ENCODE data around the gene GPI. TPM values are rescaled to one million over a fixed set of nuclear protein-coding genes. Genes with fewer than 3 reads are reported as not detected.
A peak's percentile ranks its signal among the peaks of the same experiment; 100 is the strongest.

The GPI gene
- total and polyA plus RNA-seq, 2 experiments from 2014 or later, result 196 to 299 TPM

DNA sequence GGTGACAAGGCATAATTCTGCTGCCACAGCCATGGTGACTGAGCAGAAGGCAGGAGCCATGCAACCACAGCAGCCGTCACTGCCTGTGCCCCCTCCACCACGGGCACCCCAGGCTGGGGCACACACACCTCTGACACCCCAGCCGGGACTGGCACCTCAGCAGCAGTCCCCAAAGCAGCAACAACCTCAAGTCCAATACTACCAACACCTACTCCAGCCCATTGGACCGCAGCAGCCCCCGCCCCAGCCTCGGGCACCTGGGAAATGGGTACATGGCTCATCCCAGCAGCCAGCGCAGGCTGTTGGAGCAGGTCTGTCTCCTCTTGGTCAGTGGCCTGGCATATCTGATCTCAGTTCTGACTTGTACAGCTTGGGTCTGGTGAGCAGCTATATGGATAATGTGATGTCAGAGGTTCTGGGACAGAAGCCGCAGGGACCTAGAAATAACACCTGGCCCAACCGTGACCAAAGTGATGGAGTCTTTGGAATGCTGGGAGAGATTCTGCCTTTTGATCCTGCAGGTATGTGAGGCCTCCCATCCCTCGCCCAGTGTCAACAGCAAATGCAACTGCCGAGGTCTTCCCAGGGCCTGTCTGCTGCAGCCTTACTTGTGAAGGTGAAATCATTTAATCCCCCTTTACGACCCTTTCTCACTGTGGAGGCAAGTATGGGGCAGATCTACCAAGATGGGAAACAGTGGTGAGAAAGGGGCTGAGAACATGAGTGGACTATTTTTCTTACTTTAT is 22.9 kb upstream of the GPI start:
- DNase-seq, result no peak
- Histone ChIP-seq H3K9ac (no peak overlapping the region), H3K27me3 (replicated peaks; ENCODE audit: insufficient read depth) (no peaks in the 10 kb centered on the region), H3K27ac (no peak overlapping the region), H3K4me2 (ENCODE audit: unreplicated experiment) (no peak overlapping the region), H4K20me1 (ENCODE audit: insufficient read depth) (no peaks in the 10 kb centered on the region), H2AFZ (no peak overlapping the region), H3K36me3 (ENCODE audit: low read depth) (peaks cover 30% of the 10 kb centered on the region), H3K4me1 (ENCODE audit: insufficient read depth) (no peaks in the 10 kb centered on the region), H3K9me2 (ENCODE audit: insufficient read depth) (no peaks in the 10 kb centered on the region), H3K79me2 (ENCODE audit: insufficient read depth) (no peaks in the 10 kb centered on the region), H3K9me3 (ENCODE audit: low read depth) (no peaks in the 10 kb centered on the region), H3F3A (ENCODE audit: insufficient read depth) (no peaks in the 10 kb centered on the region), H3K4me3 (no peak overlapping the region)
- 86 to 88% methylated on average over 12 of the region's 12 CpGs for WGBS, 2 experiments (ENCODE audit: low coverage in 1 of 2, low lambda C conversion rate in 2 of 2, missing lambda C conversion rate in 2 of 2)
- TF ChIP-seq EZH2phosphoT487 (IDR thresholded peaks at IDR 0.05; ENCODE audit: insufficient read depth, low read depth), result no peak
- TF ChIP-seq EZH2 (IDR thresholded peaks at IDR 0.05; ENCODE audit: insufficient read depth, poor library complexity, severe bottlenecking), result no peak
- in situ Hi-C loops (cut with MboI), result loop anchor here (25.0 kb wide), 1 partner anchor 555 kb away; the partner anchor contains the start of gene KCTD15

DNA sequence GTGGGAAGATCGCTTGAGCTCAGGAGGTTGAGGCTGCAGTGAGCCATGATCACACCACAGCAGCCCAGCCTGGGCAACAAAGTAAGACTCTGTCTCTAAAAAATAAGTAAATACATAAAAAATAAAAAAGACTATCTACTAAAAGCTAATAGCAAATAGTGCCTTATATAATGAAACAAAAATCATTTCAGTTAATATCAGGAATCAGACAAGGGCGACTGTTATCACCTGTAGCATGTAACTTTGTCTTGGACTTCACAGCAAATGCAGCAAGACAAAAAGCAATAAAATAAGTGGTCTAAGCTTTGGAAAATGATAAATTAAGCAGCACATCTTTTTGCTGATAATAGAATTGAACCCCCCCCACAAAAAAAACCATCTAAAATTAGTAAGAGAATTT is 21.2 kb upstream of the GPI start:
- DNase-seq, result no peak
- no peaks in the 10 kb centered on the region for H4K20me1 ChIP-seq (ENCODE audit: insufficient read depth)
- in situ Hi-C loops (cut with MboI), result loop anchor here (25.0 kb wide), 1 partner anchor 556 kb away; the partner anchor contains the start of gene KCTD15
- TF ChIP-seq EZH2 (IDR thresholded peaks at IDR 0.05; ENCODE audit: insufficient read depth, poor library complexity, severe bottlenecking), result no peak
- TF ChIP-seq EZH2phosphoT487 (IDR thresholded peaks at IDR 0.05; ENCODE audit: insufficient read depth, low read depth), result no peak
- no peak overlapping the region for H3K9ac ChIP-seq
- H3K36me3 ChIP-seq (ENCODE audit: low read depth), result peaks cover 26% of the 10 kb centered on the region
- no peaks in the 10 kb centered on the region for H3K27me3 ChIP-seq (replicated peaks; ENCODE audit: insufficient read depth)
- no peaks in the 10 kb centered on the region for H3K79me2 ChIP-seq (ENCODE audit: insufficient read depth)
- no peak overlapping the region for H2AFZ ChIP-seq
- 99 to 100% methylated on average over 2 of the region's 2 CpGs for WGBS, 2 experiments (ENCODE audit: low coverage in 1 of 2, low lambda C conversion rate in 2 of 2, missing lambda C conversion rate in 2 of 2)
- H3K4me1 ChIP-seq (ENCODE audit: insufficient read depth), result no peaks in the 10 kb centered on the region
- H3F3A ChIP-seq (ENCODE audit: insufficient read depth), result no peaks in the 10 kb centered on the region
- H3K9me3 ChIP-seq (ENCODE audit: low read depth), result no peaks in the 10 kb centered on the region
- no peak overlapping the region for H3K27ac ChIP-seq
- no peak overlapping the region for H3K4me2 ChIP-seq (ENCODE audit: unreplicated experiment)
- H3K4me3 ChIP-seq, result no peak overlapping the region
- H3K9me2 ChIP-seq (ENCODE audit: insufficient read depth), result no peaks in the 10 kb centered on the region

DNA sequence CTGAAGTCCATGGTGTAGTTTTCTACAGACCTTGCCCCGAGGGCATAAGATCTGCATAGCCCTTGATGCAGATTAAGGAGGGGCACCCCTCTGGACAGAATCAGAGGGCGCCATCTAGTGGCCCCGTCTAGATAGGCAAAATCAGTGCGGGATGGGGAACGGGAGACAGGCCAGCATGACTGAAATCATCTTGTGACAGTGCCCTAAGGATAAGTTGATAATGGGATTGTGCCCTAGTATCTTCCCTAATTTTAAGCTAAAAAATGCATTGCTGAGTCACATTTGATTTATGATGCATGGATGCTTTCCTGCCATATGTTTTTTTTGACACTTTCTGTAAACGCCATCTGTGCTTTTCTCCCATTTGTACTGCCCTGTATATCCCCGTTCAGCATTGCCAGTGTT is 19.0 kb upstream of the GPI start:
- Histone ChIP-seq H3K4me1 (ENCODE audit: insufficient read depth) (no peaks in the 10 kb centered on the region), H3F3A (ENCODE audit: insufficient read depth) (no peaks in the 10 kb centered on the region), H3K27ac (no peak overlapping the region), H3K9ac (no peak overlapping the region), H3K9me3 (ENCODE audit: low read depth) (no peaks in the 10 kb centered on the region), H3K9me2 (ENCODE audit: insufficient read depth) (no peaks in the 10 kb centered on the region), H3K36me3 (ENCODE audit: low read depth) (peaks cover 18% of the 10 kb centered on the region), H2AFZ (no peak overlapping the region), H3K27me3 (replicated peaks; ENCODE audit: insufficient read depth) (no peaks in the 10 kb centered on the region), H3K79me2 (ENCODE audit: insufficient read depth) (no peaks in the 10 kb centered on the region), H4K20me1 (ENCODE audit: insufficient read depth) (no peaks in the 10 kb centered on the region), H3K4me2 (ENCODE audit: unreplicated experiment) (no peak overlapping the region), H3K4me3 (no peak overlapping the region)
- no peak for TF ChIP-seq EZH2phosphoT487 (IDR thresholded peaks at IDR 0.05; ENCODE audit: insufficient read depth, low read depth)
- no peak for TF ChIP-seq EZH2 (IDR thresholded peaks at IDR 0.05; ENCODE audit: insufficient read depth, poor library complexity, severe bottlenecking)
- 19 to 20% methylated on average over 7 of the region's 7 CpGs for WGBS, 2 experiments (ENCODE audit: low coverage in 1 of 2, low lambda C conversion rate in 2 of 2, missing lambda C conversion rate in 2 of 2)
- in situ Hi-C loops (cut with MboI), result loop anchor here (25.0 kb wide), 1 partner anchor 559 kb away; the partner anchor contains the start of gene KCTD15
- DNase-seq, result peak; percentile 88

DNA sequence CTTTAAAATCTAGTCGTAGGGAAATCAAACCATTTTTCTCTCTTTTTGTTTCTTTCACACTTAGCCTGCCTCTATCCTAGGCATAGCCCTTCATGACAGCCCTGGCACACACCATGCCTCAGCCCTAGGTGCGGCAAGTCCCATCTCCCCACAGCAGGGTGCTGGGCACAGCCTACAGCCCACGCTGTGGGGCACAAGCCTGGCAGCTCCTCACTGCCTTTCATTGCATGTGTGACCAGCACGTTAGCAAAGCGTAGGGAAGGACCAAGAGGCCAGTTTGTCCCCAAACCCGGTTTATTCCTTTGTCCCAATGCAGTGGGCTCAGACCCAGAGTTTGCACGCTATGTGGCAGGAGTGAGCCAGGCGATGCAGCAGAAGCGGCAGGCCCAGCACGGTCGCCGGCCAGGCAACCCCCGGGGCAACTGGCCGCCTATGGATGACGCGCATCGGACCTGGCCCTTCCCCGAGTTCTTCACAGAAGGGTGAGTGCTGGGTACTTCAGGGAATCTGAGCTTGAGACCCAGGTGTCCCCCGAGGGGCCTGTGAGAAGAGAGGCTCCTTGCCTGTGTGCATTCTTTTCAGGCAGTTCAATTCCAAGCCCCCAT is 17.3 kb upstream of the GPI start:
- no peak for TF ChIP-seq EZH2 (IDR thresholded peaks at IDR 0.05; ENCODE audit: insufficient read depth, poor library complexity, severe bottlenecking)
- no peak for TF ChIP-seq EZH2phosphoT487 (IDR thresholded peaks at IDR 0.05; ENCODE audit: insufficient read depth, low read depth)
- Histone ChIP-seq H3K9me3 (ENCODE audit: low read depth) (no peaks in the 10 kb centered on the region), H4K20me1 (ENCODE audit: insufficient read depth) (no peaks in the 10 kb centered on the region), H3K36me3 (ENCODE audit: low read depth) (peaks cover 3% of the 10 kb centered on the region), H3K9me2 (ENCODE audit: insufficient read depth) (no peaks in the 10 kb centered on the region), H3K4me1 (ENCODE audit: insufficient read depth) (no peaks in the 10 kb centered on the region), H3K27me3 (replicated peaks; ENCODE audit: insufficient read depth) (no peaks in the 10 kb centered on the region), H3K9ac (no peak overlapping the region), H3K4me2 (ENCODE audit: unreplicated experiment) (no peak overlapping the region), H3K79me2 (ENCODE audit: insufficient read depth) (no peaks in the 10 kb centered on the region), H2AFZ (no peak overlapping the region), H3F3A (ENCODE audit: insufficient read depth) (no peaks in the 10 kb centered on the region), H3K27ac (no peak overlapping the region), H3K4me3 (no peak overlapping the region)
- WGBS, 2 experiments (ENCODE audit: low coverage in 1 of 2, low lambda C conversion rate in 2 of 2, missing lambda C conversion rate in 2 of 2), result 90 to 93% methylated on average over 19 of the region's 19 CpGs
- in situ Hi-C loops (cut with MboI), result loop anchor here (25.0 kb wide), 1 partner anchor 560 kb away; the partner anchor contains the start of gene KCTD15
- no peak for DNase-seq

Measured in GM23248 (cell line).